Adrenal gland (tissue), 5 donors: ENCODE measurements around the gene CFAP251.

ENCODE experiments used
- CTCF ChIP-seq, 6 experiments: fragments of 450-650 bp in 4 of 6; fragments of 200-600 bp in 2 of 6; sonication (generic) in 1 of 6; IDR thresholded peaks; 1 replicate in 5 of 6; 2 replicates in 1 of 6; pipeline versions ENCODE4 v1.5.1 to v1.8.0; 2016 to 2021; ENCODE audit warnings: antibody characterized with exemption in 6 of 6, mild to moderate bottlenecking in 2 of 6, moderate library complexity in 1 of 6
- POLR2A ChIP-seq, 2 donors: fragments of 450-650 bp; IDR thresholded peaks; one replicate each; pipeline ENCODE4 v1.6.1; 2017; ENCODE audit warnings: antibody characterized with exemption in 2 of 2, mild to moderate bottlenecking in 2 of 2, moderate library complexity in 1 of 2
- donor health status: DM: no; HTN: no; CAD: no.

DNA sequence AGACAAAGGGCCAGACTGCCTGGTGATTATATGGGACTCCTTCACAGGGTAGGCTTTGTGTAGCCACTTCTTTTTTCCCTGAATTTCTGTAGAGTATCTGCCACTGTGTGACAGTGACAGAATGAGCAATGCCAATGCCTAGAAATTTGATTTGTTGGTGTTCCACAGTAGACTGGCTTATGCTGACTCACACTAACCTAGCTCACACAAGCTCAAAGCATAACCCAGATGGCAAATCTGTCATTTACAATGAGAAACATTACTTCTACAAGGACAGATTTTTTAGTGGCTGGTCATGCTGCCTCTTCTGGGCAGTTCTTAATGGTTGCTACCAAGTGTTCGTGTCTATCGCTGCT lies 15.9 kb downstream of the CFAP251 start:
- TF ChIP-seq CTCF (IDR thresholded peaks at IDR 0.05) (no peak), POLR2A (IDR thresholded peaks at IDR 0.05) (no peak)
